MG63 (cell line): ENCODE results near the gene HHIPL1. TPM values are rescaled to one million over a fixed set of nuclear protein-coding genes. Genes with fewer than 3 reads are reported as not detected.

Source experiments
- DNase-seq: peaks from one replicate; pipeline ENCODE4 v3.0.0-alpha.2; 2020
- H3K27me3 ChIP-seq: fragments of 250-450 bp; sonication (Bioruptor Pico); 2 replicates; pipeline ENCODE4 v1.5.1; 2020; ENCODE audit warnings: mild to moderate bottlenecking, moderate library complexity
- H3K36me3 ChIP-seq: fragments of 250-450 bp; sonication (Bioruptor Pico); 2 replicates; pipeline ENCODE4 v1.5.1; 2020; ENCODE audit warnings: mild to moderate bottlenecking, moderate library complexity
- H3K4me3 ChIP-seq: fragments of 250-450 bp; sonication (Bioruptor Pico); 2 replicates; pipeline ENCODE4 v1.5.1; 2020; ENCODE audit warnings: mild to moderate bottlenecking, moderate library complexity
- H3K9me3 ChIP-seq: fragments of 250-450 bp; sonication (Bioruptor Pico); 2 replicates; pipeline ENCODE4 v1.5.1; 2020; ENCODE audit warnings: mild to moderate bottlenecking, moderate library complexity
- total RNA-seq: library from RNA; depleted of rRNA; stranded (reverse); fragments of >200 nt; shearing (Covaris generic); gene quantifications from 2 replicates; pipeline ENCODE4 v1.2.3, GENCODE V29; 2014; ENCODE audit warnings: low replicate concordance

The HHIPL1 gene
- total RNA-seq, 1 experiment from 2014 or later: not detected

- Histone ChIP-seq H3K4me3 (no peak overlapping the region), H3K27me3 (no peaks in the 10 kb centered on the region), H3K36me3 (no peaks in the 10 kb centered on the region), H3K9me3 (peaks cover 3% of the 10 kb centered on the region; the same call in 1 of the 2 replicates)
- DNase-seq: no peak
Measured at GRCh38 chr14:99702115-99702514, 57.2 kb downstream of the HHIPL1 start.

- Histone ChIP-seq H3K36me3 (no peaks in the 10 kb centered on the region), H3K4me3 (no peak overlapping the region), H3K9me3 (peaks cover 3% of the 10 kb centered on the region; the same call in 1 of the 2 replicates), H3K27me3 (no peaks in the 10 kb centered on the region)
- DNase-seq: no peak
Measured at GRCh38 chr14:99703381-99703780, 58.5 kb downstream of the HHIPL1 start.

- Histone ChIP-seq H3K9me3 (peaks cover 3% of the 10 kb centered on the region; the same call in 1 of the 2 replicates), H3K27me3 (no peaks in the 10 kb centered on the region), H3K36me3 (no peaks in the 10 kb centered on the region), H3K4me3 (no peak overlapping the region)
- DNase-seq: no peak
Measured at GRCh38 chr14:99704037-99704436, 59.1 kb downstream of the HHIPL1 start.

GRCh38 chr14:99706107-99706900, 61.4 kb downstream of the HHIPL1 start:
- no peak for DNase-seq
- H3K27me3 ChIP-seq: no peaks in the 10 kb centered on the region
- H3K36me3 ChIP-seq: no peaks in the 10 kb centered on the region
- no peak overlapping the region for H3K4me3 ChIP-seq
- H3K9me3 ChIP-seq: peaks cover 7% of the 10 kb centered on the region

- no peak for DNase-seq
- no peak overlapping the region for H3K4me3 ChIP-seq
- H3K27me3 ChIP-seq: no peaks in the 10 kb centered on the region
- no peaks in the 10 kb centered on the region for H3K36me3 ChIP-seq
- peaks cover 4% of the 10 kb centered on the region for H3K9me3 ChIP-seq
Measured at GRCh38 chr14:99707420-99707819, 62.5 kb downstream of the HHIPL1 start.

GRCh38 chr14:99707921-99708320, 63.0 kb downstream of the HHIPL1 start:
- peaks cover 6% of the 10 kb centered on the region for H3K9me3 ChIP-seq
- H3K4me3 ChIP-seq: no peak overlapping the region
- no peaks in the 10 kb centered on the region for H3K36me3 ChIP-seq
- no peak for DNase-seq
- H3K27me3 ChIP-seq: no peaks in the 10 kb centered on the region

GRCh38 chr14:99708449-99708848, 63.5 kb downstream of the HHIPL1 start:
- Histone ChIP-seq H3K36me3 (no peaks in the 10 kb centered on the region), H3K27me3 (no peaks in the 10 kb centered on the region), H3K4me3 (no peak overlapping the region), H3K9me3 (peaks cover 6% of the 10 kb centered on the region)
- DNase-seq: no peak

GRCh38 chr14:99713972-99714371, 69.0 kb downstream of the HHIPL1 start:
- Histone ChIP-seq H3K36me3 (no peaks in the 10 kb centered on the region), H3K27me3 (no peaks in the 10 kb centered on the region), H3K9me3 (peaks cover 6% of the 10 kb centered on the region), H3K4me3 (no peak overlapping the region)
- DNase-seq: no peak

GRCh38 chr14:99715266-99716000, 70.5 kb downstream of the HHIPL1 start:
- no peak for DNase-seq
- Histone ChIP-seq H3K9me3 (peaks cover 6% of the 10 kb centered on the region), H3K27me3 (no peaks in the 10 kb centered on the region), H3K4me3 (no peak overlapping the region), H3K36me3 (no peaks in the 10 kb centered on the region)

- no peak overlapping the region for H3K4me3 ChIP-seq
- H3K27me3 ChIP-seq: no peaks in the 10 kb centered on the region
- H3K36me3 ChIP-seq: no peaks in the 10 kb centered on the region
- H3K9me3 ChIP-seq: peaks cover 2% of the 10 kb centered on the region; the same call in 1 of the 2 replicates
- no peak for DNase-seq
Measured at GRCh38 chr14:99716091-99716849, 71.3 kb downstream of the HHIPL1 start.

GRCh38 chr14:99716850-99717681, 72.1 kb downstream of the HHIPL1 start:
- Histone ChIP-seq H3K27me3 (no peaks in the 10 kb centered on the region), H3K4me3 (no peak overlapping the region)
- DNase-seq: no peak

GRCh38 chr14:99717682-99718013, 72.7 kb downstream of the HHIPL1 start:
- no peak overlapping the region for H3K4me3 ChIP-seq
- no peaks in the 10 kb centered on the region for H3K27me3 ChIP-seq
- no peak for DNase-seq
- H3K9me3 ChIP-seq: no peaks in the 10 kb centered on the region; the same call in 1 of the 2 replicates
- H3K36me3 ChIP-seq: no peaks in the 10 kb centered on the region

More at GRCh38 chr14:99716850-99717681, 72.1 kb downstream of the HHIPL1 start:
- Histone ChIP-seq H3K9me3 (peaks cover 2% of the 10 kb centered on the region; the same call in 1 of the 2 replicates), H3K36me3 (no peaks in the 10 kb centered on the region)

- no peaks in the 10 kb centered on the region for H3K9me3 ChIP-seq
- DNase-seq: no peak
- no peaks in the 10 kb centered on the region for H3K27me3 ChIP-seq
- H3K4me3 ChIP-seq: no peak overlapping the region
- H3K36me3 ChIP-seq: no peaks in the 10 kb centered on the region
Measured at GRCh38 chr14:99718031-99718810, 73.3 kb downstream of the HHIPL1 start.

GRCh38 chr14:99718811-99719192, 73.9 kb downstream of the HHIPL1 start:
- no peak overlapping the region for H3K4me3 ChIP-seq
- H3K27me3 ChIP-seq: no peaks in the 10 kb centered on the region
- H3K9me3 ChIP-seq: no peaks in the 10 kb centered on the region
- DNase-seq: no peak
- no peaks in the 10 kb centered on the region for H3K36me3 ChIP-seq

- no peaks in the 10 kb centered on the region for H3K9me3 ChIP-seq
- no peak overlapping the region for H3K4me3 ChIP-seq
- no peaks in the 10 kb centered on the region for H3K27me3 ChIP-seq
- DNase-seq: no peak
- no peaks in the 10 kb centered on the region for H3K36me3 ChIP-seq
Measured at GRCh38 chr14:99720941-99721791, 76.2 kb downstream of the HHIPL1 start.
